Type B pancreatic cell (in vitro differentiated cells): ENCODE data around the gene RHOBTB3. TPM values are rescaled to one million over a fixed set of nuclear protein-coding genes. Genes with fewer than 3 reads are reported as not detected.

Experiments
- DNase-seq: peaks from one replicate; pipeline ENCODE4 v3.0.0; 2021; ENCODE audit warnings: mixed read lengths; ENCODE audit not compliant: unreplicated experiment; ENCODE audit errors: extremely low spot score
- H3K27ac Mint-ChIP-seq: 2 replicates; pipeline ENCODE4 v1.8.0; 2021; ENCODE audit warnings: mild to moderate bottlenecking, mixed read lengths
- H3K27me3 Mint-ChIP-seq: 2 replicates; pipeline ENCODE4 v1.8.0; 2021; ENCODE audit warnings: mixed read lengths
- H3K36me3 Mint-ChIP-seq: 2 replicates; pipeline ENCODE4 v1.8.0; 2021; ENCODE audit warnings: mixed read lengths
- H3K4me1 Mint-ChIP-seq: one replicate; pipeline ENCODE4 v1.8.0; 2021; ENCODE audit warnings: mixed read lengths; ENCODE audit not compliant: unreplicated experiment
- H3K4me3 Mint-ChIP-seq: 2 replicates; pipeline ENCODE4 v1.8.0; 2021; ENCODE audit warnings: mild to moderate bottlenecking, mixed read lengths
- H3K9me3 Mint-ChIP-seq: 2 replicates; pipeline ENCODE4 v1.8.0; 2021; ENCODE audit warnings: mixed read lengths
- CTCF ChIP-seq: fragments of 200-600 bp; sonication (generic); conservative IDR thresholded peaks from 2 replicates; pipeline ENCODE4 v1.5.0; 2021; ENCODE audit warnings: antibody characterized with exemption, mild to moderate bottlenecking
- total RNA-seq: library from RNA; stranded (reverse); gene quantifications from 2 replicates; pipeline ENCODE4 v1.2.1, GENCODE V29; 2021; ENCODE audit warnings: low replicate concordance

RHOBTB3 gene
- total RNA-seq, 1 donor from 2014 or later: 76.3 TPM

DNA sequence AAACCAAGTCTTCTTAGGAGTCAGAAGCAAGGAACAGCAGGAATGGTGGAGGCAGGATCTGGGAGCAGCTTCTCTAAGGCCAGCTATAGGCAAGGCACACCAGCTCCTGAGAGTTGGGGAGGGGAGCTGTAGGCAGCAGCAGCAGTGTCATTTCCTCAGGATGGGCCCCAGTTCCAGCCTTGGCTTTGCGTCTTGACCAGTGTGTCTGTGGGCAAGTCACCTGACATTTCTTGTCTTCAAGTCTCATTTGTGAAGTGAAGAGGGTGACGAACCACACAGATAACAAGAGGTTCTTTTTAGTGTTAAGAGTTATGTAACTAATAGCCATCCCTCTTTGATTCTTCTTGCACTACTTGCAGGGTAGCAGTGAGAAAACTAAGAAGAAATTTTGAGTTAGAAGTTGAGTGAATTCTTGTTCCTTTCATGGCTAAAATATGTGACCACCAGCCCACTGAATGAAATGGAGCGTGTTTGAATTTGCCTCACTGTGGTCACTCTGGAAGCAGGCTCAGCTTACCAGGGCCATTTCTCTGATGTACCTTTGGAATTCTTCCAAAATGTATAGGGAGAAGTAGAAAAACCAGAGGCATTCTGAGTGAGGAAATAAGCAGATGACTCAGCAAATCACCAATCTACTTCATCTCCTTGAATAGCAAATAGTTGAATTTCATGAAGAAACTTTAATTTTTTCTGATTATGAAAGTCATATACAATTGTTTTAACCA is 42.4 kb downstream of the RHOBTB3 start:
- H3K27me3 Mint-ChIP-seq: no peaks in the 10 kb centered on the region
- H3K27ac Mint-ChIP-seq: no peak overlapping the region
- no peaks in the 10 kb centered on the region for H3K4me1 Mint-ChIP-seq
- no peaks in the 10 kb centered on the region for H3K9me3 Mint-ChIP-seq
- H3K4me3 Mint-ChIP-seq: no peak overlapping the region
- peaks cover 23% of the 10 kb centered on the region for H3K36me3 Mint-ChIP-seq
- no peak for DNase-seq
- TF ChIP-seq CTCF: no peak

DNA sequence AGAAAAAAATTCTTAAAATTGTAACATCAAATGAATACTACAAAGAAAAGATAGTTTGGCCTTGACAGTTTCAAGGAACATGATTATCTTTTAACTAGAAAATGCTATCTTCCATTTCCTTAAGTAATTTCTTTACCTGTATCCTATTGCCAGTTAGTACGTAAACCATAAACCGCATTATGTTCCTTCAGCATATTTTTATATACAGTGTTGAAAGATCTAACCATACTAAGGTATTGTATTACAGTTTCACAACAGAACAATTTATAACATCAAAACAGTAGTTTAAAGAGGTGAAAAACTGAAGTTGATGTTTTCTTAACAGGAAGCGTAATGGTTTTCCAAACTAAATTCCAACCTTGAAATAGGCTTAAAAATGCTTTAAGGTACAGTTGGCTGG is 46.3 kb downstream of the RHOBTB3 start:
- no peaks in the 10 kb centered on the region for H3K9me3 Mint-ChIP-seq
- H3K27me3 Mint-ChIP-seq: no peaks in the 10 kb centered on the region

DNA sequence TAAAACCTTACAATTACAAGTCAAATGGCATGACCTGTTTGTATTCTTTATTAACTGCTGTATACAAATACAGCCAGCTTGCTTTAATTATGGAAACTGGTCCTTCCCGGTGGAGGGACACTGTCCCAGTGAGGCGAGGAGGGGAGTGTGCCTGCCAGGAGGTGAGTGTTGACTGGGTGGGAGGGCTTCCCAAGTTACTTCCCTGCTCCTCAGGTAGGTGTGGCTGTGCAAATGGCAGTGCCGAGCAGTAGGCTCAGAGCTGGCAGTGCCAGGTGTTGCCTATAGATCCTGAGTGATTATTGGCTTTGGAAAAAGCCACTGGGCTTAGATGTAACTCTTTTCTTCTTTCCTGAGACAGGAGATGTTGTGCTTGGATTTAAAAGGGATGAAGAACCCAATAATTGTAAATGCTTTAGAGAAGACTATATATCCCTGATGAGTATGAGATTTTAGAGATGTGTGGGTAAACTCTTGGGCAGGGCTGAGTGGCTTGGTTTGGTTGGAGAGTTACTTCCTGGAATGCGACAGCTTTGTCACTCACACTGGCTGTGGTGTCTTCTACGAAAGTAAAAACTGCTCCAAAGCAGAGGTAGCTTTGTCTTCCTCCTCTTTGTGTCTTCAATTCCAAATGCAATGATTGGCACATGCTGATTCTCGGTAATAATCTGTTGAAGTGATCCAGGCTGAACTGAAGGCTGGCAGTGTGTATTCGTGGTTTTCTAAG is 47.7 kb downstream of the RHOBTB3 start:
- Mint-ChIP-seq H3K36me3 (peaks cover 19% of the 10 kb centered on the region), H3K27me3 (no peaks in the 10 kb centered on the region), H3K27ac (no peak overlapping the region), H3K9me3 (no peaks in the 10 kb centered on the region), H3K4me3 (no peak overlapping the region), H3K4me1 (peaks cover 7% of the 10 kb centered on the region)
- no peak for TF ChIP-seq CTCF
- DNase-seq: no peak

More for the DNA sequence above, 46.3 kb downstream of the RHOBTB3 start:
- DNase-seq: no peak
- Mint-ChIP-seq H3K4me3 (no peak overlapping the region), H3K27ac (no peak overlapping the region), H3K4me1 (peaks cover 7% of the 10 kb centered on the region), H3K36me3 (peaks cover 19% of the 10 kb centered on the region)
- no peak for TF ChIP-seq CTCF

DNA sequence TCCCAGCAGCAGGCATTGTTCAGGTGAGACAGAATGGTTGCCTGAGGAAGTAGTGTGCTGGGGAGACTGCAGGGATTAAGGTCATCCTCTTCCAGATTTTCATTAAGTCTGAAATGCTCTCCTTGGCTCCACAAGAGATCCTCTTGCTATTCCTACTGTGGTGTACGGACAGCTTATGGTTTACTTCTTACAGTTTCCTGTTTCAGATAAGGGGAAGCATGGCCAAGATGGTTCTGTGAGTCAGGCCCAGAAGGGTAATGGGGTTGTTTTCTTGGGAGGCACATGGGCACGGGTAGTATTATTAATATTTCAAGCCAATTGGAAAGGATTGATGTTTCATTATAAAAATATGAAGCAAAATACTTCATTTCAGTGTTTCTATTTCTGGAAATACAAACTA is 48.5 kb downstream of the RHOBTB3 start:
- Mint-ChIP-seq H3K9me3 (no peaks in the 10 kb centered on the region), H3K4me1 (peaks cover 7% of the 10 kb centered on the region), H3K27me3 (no peaks in the 10 kb centered on the region), H3K27ac (no peak overlapping the region), H3K4me3 (no peak overlapping the region), H3K36me3 (peaks cover 26% of the 10 kb centered on the region)
- DNase-seq: no peak
- TF ChIP-seq CTCF: no peak

DNA sequence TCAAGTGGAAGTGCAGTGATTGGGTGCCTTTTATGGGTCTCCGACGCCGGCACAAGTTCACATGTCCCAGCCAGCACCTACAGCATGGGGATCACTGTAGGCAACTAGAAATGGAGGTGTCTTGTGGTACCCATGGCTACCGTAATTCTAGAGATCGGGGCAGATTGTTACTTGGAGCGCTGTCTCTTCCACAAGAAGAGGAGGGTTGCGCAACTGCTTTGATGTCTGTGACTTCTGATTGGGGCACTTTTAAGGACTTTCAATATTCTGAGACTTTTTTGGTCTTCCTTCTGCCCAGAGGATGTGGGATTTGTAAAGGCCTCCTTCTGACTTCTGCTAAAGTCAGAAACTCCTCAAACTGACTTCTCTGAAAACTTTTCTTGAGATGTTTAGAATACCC is 49.5 kb downstream of the RHOBTB3 start:
- DNase-seq: no peak
- Mint-ChIP-seq H3K27me3 (no peaks in the 10 kb centered on the region), H3K9me3 (no peaks in the 10 kb centered on the region), H3K36me3 (peaks cover 30% of the 10 kb centered on the region), H3K4me1 (peaks cover 7% of the 10 kb centered on the region), H3K4me3 (no peak overlapping the region), H3K27ac (no peak overlapping the region)
- no peak for TF ChIP-seq CTCF
